Hepatocyte (in vitro differentiated cells): Measurements from ENCODE around the gene PNMA6E. TPM values are rescaled to one million over a fixed set of nuclear protein-coding genes. Genes with fewer than 3 reads are reported as not detected.

Source experiments
- DNase-seq: peaks from one replicate; pipeline ENCODE4 v3.0.0-alpha.2; 2016; ENCODE audit warnings: low spot score
- H2AFZ ChIP-seq: fragments of 200-600 bp; sonication (generic); 2 replicates; pipeline ENCODE4 v1.6.0; 2016; ENCODE audit warnings: antibody characterized with exemption, mild to moderate bottlenecking
- H3K27ac ChIP-seq: fragments of 200-600 bp; sonication (generic); 2 replicates; pipeline ENCODE4 v1.5.1; 2016; ENCODE audit warnings: mild to moderate bottlenecking
- H3K27me3 ChIP-seq: fragments of 200-600 bp; sonication (generic); 2 replicates; pipeline ENCODE4 v1.6.1; 2016
- H3K36me3 ChIP-seq: fragments of 200-600 bp; sonication (generic); replicated peaks from 2 replicates; pipeline ENCODE4 v1.5.1; 2016; ENCODE audit warnings: low read depth; ENCODE audit not compliant: insufficient read depth
- H3K4me1 ChIP-seq: fragments of 200-600 bp; sonication (generic); 2 replicates; pipeline ENCODE4 v1.5.1; 2016; ENCODE audit warnings: mild to moderate bottlenecking, moderate library complexity; ENCODE audit not compliant: insufficient read depth
- H3K4me2 ChIP-seq: fragments of 200-600 bp; sonication (generic); 2 replicates; pipeline ENCODE4 v1.6.0; 2016
- H3K4me3 ChIP-seq: fragments of 200-600 bp; sonication (generic); 2 replicates; pipeline ENCODE4 v1.5.1; 2016; ENCODE audit warnings: mild to moderate bottlenecking
- H3K79me2 ChIP-seq: fragments of 200-600 bp; sonication (generic); 2 replicates; pipeline ENCODE4 v1.6.0; 2017; ENCODE audit warnings: mild to moderate bottlenecking
- H3K9me2 ChIP-seq: fragments of 200-600 bp; sonication (generic); replicated peaks from 2 replicates; pipeline ENCODE4 v1.6.0; 2017; ENCODE audit warnings: mild to moderate bottlenecking; ENCODE audit not compliant: insufficient read depth
- H3K9me3 ChIP-seq: fragments of 200-600 bp; sonication (generic); 2 replicates; pipeline ENCODE4 v1.5.1; 2016; ENCODE audit warnings: low read depth, mild to moderate bottlenecking
- H4K20me1 ChIP-seq: fragments of 200-600 bp; sonication (generic); 2 replicates; pipeline ENCODE4 v1.6.0; 2016; ENCODE audit warnings: mild to moderate bottlenecking; ENCODE audit not compliant: insufficient read depth, poor library complexity, severe bottlenecking
- CTCF ChIP-seq: fragments of 200-600 bp; sonication (generic); IDR thresholded peaks from 2 replicates; pipeline ENCODE4 v1.5.1; 2016; ENCODE audit warnings: antibody characterized with exemption, mild to moderate bottlenecking; ENCODE audit not compliant: poor library complexity
- EZH2 ChIP-seq: fragments of 200-600 bp; sonication (generic); IDR thresholded peaks from 2 replicates; pipeline ENCODE4 v1.6.1; 2016; ENCODE audit warnings: antibody characterized with exemption, mild to moderate bottlenecking, borderline replicate concordance
- EZH2phosphoT487 ChIP-seq: fragments of 200-600 bp; sonication (generic); IDR thresholded peaks from one replicate; pipeline ENCODE4 v1.6.1; 2018; ENCODE audit warnings: antibody characterized with exemption, mild to moderate bottlenecking, low read depth, moderate library complexity; ENCODE audit not compliant: unreplicated experiment, severe bottlenecking
- WGBS: methylation state at CpG from one replicate; pipeline ENCODE4 v1.1.6; 2016; ENCODE audit warnings: low lambda C conversion rate; ENCODE audit errors: missing lambda C conversion rate; 5-methylcytosine and 5-hydroxymethylcytosine counted together
- polyA plus RNA-seq: library from polyadenylated mRNA; unstranded; fragments of >200 nt; fragmentation: Nextera tagmentation; extraction: Ambion mirVana; gene quantifications from 2 replicates; pipeline ENCODE4 v1.2.1, GENCODE V29; 2016
- total RNA-seq: library from RNA; depleted of rRNA; stranded (reverse); fragments of >200 nt; gene quantifications from 2 replicates; pipeline ENCODE4 v1.2.3, GENCODE V29; 2014

Gene PNMA6E
- total and polyA plus RNA-seq, 2 experiments from 2014 or later, result not detected

DNA sequence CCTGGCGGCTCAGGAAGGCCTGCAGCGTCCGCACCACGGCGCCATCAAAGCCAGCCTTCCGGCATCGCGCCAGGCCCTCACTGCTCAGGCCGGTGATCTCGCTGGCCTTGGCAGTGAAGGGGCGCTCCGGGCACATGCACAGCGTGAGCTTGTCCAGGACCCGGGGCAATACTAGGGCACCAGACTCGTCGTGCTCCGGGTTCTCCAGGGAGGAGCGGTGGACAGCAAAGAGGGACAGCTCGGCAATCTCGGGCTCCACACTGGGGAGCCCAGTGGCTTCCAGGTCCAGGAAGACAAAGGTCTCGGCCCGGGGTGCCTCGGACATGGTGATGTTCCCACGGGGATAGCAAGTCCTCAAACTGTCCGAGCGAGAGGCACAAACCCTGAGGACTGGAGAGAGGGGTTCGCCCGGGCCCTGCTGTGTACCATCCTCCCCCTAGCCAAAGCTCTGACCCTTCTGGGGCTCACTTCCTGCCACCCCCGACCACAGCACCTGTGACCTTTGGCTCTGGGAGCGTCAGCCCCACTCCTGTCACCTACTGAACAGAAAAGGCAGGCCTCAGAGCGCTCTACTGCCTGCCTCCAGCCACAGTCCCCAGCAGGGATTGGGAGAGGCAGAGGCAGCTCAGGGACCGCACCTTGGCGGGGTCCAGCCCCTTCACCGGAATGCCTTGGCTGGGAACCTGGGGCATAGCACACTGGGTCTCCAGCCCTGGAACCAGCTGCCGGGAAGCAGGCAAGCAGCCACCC lies 44.1 kb upstream of the PNMA6E start:
- DNase-seq, result no peak
- Histone ChIP-seq H3K27ac (no peak overlapping the region), H3K9me3 (no peaks in the 10 kb centered on the region), H4K20me1 (no peaks in the 10 kb centered on the region), H3K36me3 (no peaks in the 10 kb centered on the region), H3K4me1 (no peaks in the 10 kb centered on the region), H3K4me2 (no peak overlapping the region), H3K27me3 (no peaks in the 10 kb centered on the region), H3K79me2 (no peaks in the 10 kb centered on the region), H3K4me3 (no peak overlapping the region), H2AFZ (no peak overlapping the region), H3K9me2 (no peaks in the 10 kb centered on the region)
- TF ChIP-seq CTCF, result no peak
- TF ChIP-seq EZH2, result no peak
- no peak for TF ChIP-seq EZH2phosphoT487
- 92% methylated on average over 34 of the region's 35 CpGs for WGBS

- TF ChIP-seq EZH2phosphoT487, result no peak
- no peaks in the 10 kb centered on the region for H3K79me2 ChIP-seq
- H3K9me3 ChIP-seq, result no peaks in the 10 kb centered on the region
- no peaks in the 10 kb centered on the region for H3K4me1 ChIP-seq
- H3K36me3 ChIP-seq, result no peaks in the 10 kb centered on the region
- no peak overlapping the region for H3K4me3 ChIP-seq
- no peak overlapping the region for H3K4me2 ChIP-seq
- H4K20me1 ChIP-seq, result no peaks in the 10 kb centered on the region
- no peak overlapping the region for H2AFZ ChIP-seq
- WGBS, result 96% methylated on average over 35 of the region's 37 CpGs
- DNase-seq, result no peak
- no peak overlapping the region for H3K27ac ChIP-seq
- no peaks in the 10 kb centered on the region for H3K9me2 ChIP-seq
- H3K27me3 ChIP-seq, result no peaks in the 10 kb centered on the region
Measured at GRCh38 chrX:153444333-153445011, 43.3 kb upstream of the PNMA6E start.

GRCh38 chrX:153443476-153444332 lies 42.6 kb upstream of the PNMA6E start:
- H3K4me2 ChIP-seq, result no peak overlapping the region
- no peak overlapping the region for H3K27ac ChIP-seq
- no peaks in the 10 kb centered on the region for H4K20me1 ChIP-seq
- H3K9me2 ChIP-seq, result no peaks in the 10 kb centered on the region
- no peaks in the 10 kb centered on the region for H3K79me2 ChIP-seq
- no peak overlapping the region for H3K4me3 ChIP-seq
- TF ChIP-seq EZH2phosphoT487, result no peak
- TF ChIP-seq CTCF, result no peak
- TF ChIP-seq EZH2, result no peak
- 89% methylated on average over 25 of the region's 25 CpGs for WGBS
- H3K4me1 ChIP-seq, result no peaks in the 10 kb centered on the region
- H3K36me3 ChIP-seq, result no peaks in the 10 kb centered on the region
- no peak for DNase-seq
- no peaks in the 10 kb centered on the region for H3K27me3 ChIP-seq
- no peaks in the 10 kb centered on the region for H3K9me3 ChIP-seq
- no peak overlapping the region for H2AFZ ChIP-seq
